Trophoblast cell (in vitro differentiated cells and primary cell): ENCODE measurements around the gene ZBTB32.

Experiments
- DNase-seq, 2 donors: peaks; one replicate each; pipeline ENCODE4 v3.0.0-alpha.2; 2016
- H2AFZ ChIP-seq: 2 replicates; pipeline ENCODE4 v1.6.1; 2013; ENCODE audit warnings: low read length, moderate library complexity, mild to moderate bottlenecking; ENCODE audit not compliant: insufficient read depth, poor library complexity
- H2AK5ac ChIP-seq: 2 replicates; pipeline ENCODE4 v1.6.1; 2013; ENCODE audit warnings: mild to moderate bottlenecking, low read length
- H2BK120ac ChIP-seq: 2 replicates; pipeline ENCODE4 v1.6.1; 2013; ENCODE audit warnings: low read length, mild to moderate bottlenecking, moderate library complexity; ENCODE audit not compliant: insufficient read depth, poor library complexity
- H2BK12ac ChIP-seq: 2 replicates; pipeline ENCODE4 v1.6.1; 2013; ENCODE audit warnings: mild to moderate bottlenecking, low read length, moderate library complexity
- H2BK5ac ChIP-seq: 2 replicates; pipeline ENCODE4 v1.6.1; 2013; ENCODE audit warnings: low read length, low read depth, moderate library complexity, mild to moderate bottlenecking; ENCODE audit not compliant: poor library complexity
- H3K14ac ChIP-seq: 2 replicates; pipeline ENCODE4 v1.6.1; 2013; ENCODE audit warnings: mild to moderate bottlenecking, low read length
- H3K18ac ChIP-seq: 2 replicates; pipeline ENCODE4 v1.6.1; 2013; ENCODE audit warnings: mild to moderate bottlenecking, low read length
- H3K23ac ChIP-seq: 2 replicates; pipeline ENCODE4 v1.6.1; 2013; ENCODE audit warnings: low read length
- H3K27ac ChIP-seq: 2 replicates; pipeline ENCODE4 v1.5.1; 2013; ENCODE audit warnings: low read depth, mild to moderate bottlenecking, inconsistent platforms, low read length, moderate library complexity
- H3K27me3 ChIP-seq: 2 replicates; pipeline ENCODE4 v1.6.1; 2013; ENCODE audit warnings: inconsistent platforms, mild to moderate bottlenecking, low read length, moderate library complexity; ENCODE audit not compliant: insufficient read depth
- H3K36me3 ChIP-seq, 2 experiments: 1 replicate in 1 of 2; 2 replicates in 1 of 2; pipeline ENCODE4 v1.6.1; 2013; ENCODE audit warnings: low read length in 2 of 2, mild to moderate bottlenecking in 2 of 2, moderate library complexity in 1 of 2; ENCODE audit not compliant: insufficient read depth in 2 of 2, control insufficient read depth in 1 of 2
- H3K4ac ChIP-seq: 2 replicates; pipeline ENCODE4 v1.6.1; 2013; ENCODE audit warnings: low read depth, mild to moderate bottlenecking, low read length, moderate library complexity
- H3K4me1 ChIP-seq, 2 experiments: 1 replicate in 1 of 2; 2 replicates in 1 of 2; pipeline ENCODE4 v1.6.1; 2013; ENCODE audit warnings: low read length in 2 of 2, mild to moderate bottlenecking in 2 of 2, moderate library complexity in 1 of 2; ENCODE audit not compliant: insufficient read depth in 2 of 2, control insufficient read depth in 1 of 2
- H3K4me2 ChIP-seq: 2 replicates; pipeline ENCODE4 v1.6.1; 2013; ENCODE audit warnings: inconsistent platforms, mild to moderate bottlenecking, low read length, moderate library complexity
- H3K4me3 ChIP-seq: 2 replicates; pipeline ENCODE4 v1.5.1; 2013; ENCODE audit warnings: mild to moderate bottlenecking, low read depth, low read length, inconsistent platforms
- H3K79me1 ChIP-seq: one replicate; pipeline ENCODE4 v1.6.1; 2013; ENCODE audit warnings: low read length
- H3K79me2 ChIP-seq: 2 replicates; pipeline ENCODE4 v1.6.1; 2013; ENCODE audit warnings: low read length, mild to moderate bottlenecking; ENCODE audit not compliant: control insufficient read depth, insufficient read depth, poor library complexity
- H3K9ac ChIP-seq: 2 replicates; pipeline ENCODE4 v1.6.1; 2013; ENCODE audit warnings: mild to moderate bottlenecking, low read length
- H3K9me3 ChIP-seq: 2 replicates; pipeline ENCODE4 v1.6.1; 2013; ENCODE audit warnings: low read depth, mild to moderate bottlenecking, control low read depth, inconsistent platforms, low read length; ENCODE audit not compliant: insufficient read depth
- H4K12ac ChIP-seq: 2 replicates; pipeline ENCODE4 v1.6.1; 2013; ENCODE audit warnings: low read depth, mild to moderate bottlenecking, low read length, moderate library complexity
- H4K8ac ChIP-seq: 2 replicates; pipeline ENCODE4 v1.6.1; 2013; ENCODE audit warnings: low read depth, mild to moderate bottlenecking, low read length, moderate library complexity
- H4K91ac ChIP-seq: one replicate; pipeline ENCODE4 v1.6.1; 2013; ENCODE audit warnings: low read depth, mild to moderate bottlenecking, low read length, moderate library complexity
- WGBS: extraction: QIAGEN DNeasy Blood & Tissue Kit; methylation state at CpG from one replicate; pipeline ENCODE4 v1.1.7; 2013; ENCODE audit warnings: missing lambda C conversion rate; ENCODE audit not compliant: insufficient read length, insufficient coverage; ENCODE audit errors: extremely low coverage; 5-methylcytosine and 5-hydroxymethylcytosine counted together

The ZBTB32 gene

GRCh38 chr19:35745328-35746086 is 41.1 kb downstream of the ZBTB32 start, which contains the start of the genes PSENEN and U2AF1L4:
Gene PSENEN (plus strand): TSS chr19:35745651. CDS start chr19:35745931, 280 bp downstream.
Gene U2AF1L4 (minus strand): TSS chr19:35745418. CDS start chr19:35745391, 27 bp downstream.
- Histone ChIP-seq H3K18ac (peak within 1 kb of the TSS; percentile 56), H2AFZ (peak within 1 kb of the TSS; percentile 50), H4K91ac (peak within 1 kb of the TSS; percentile 96), H3K4me1 (peaks cover 13 to 24% of the 10 kb centered on the region in 2 experiments), H3K79me2 (peaks cover 11% of the 10 kb centered on the region), H2BK120ac (peak within 1 kb of the TSS; percentile 91), H3K4me2 (peak within 1 kb of the TSS; percentile 98), H3K23ac (no peak within 1 kb of the TSS), H3K9ac (peak within 1 kb of the TSS; percentile 90), H3K4me3 (peak within 1 kb of the TSS; percentile 86), H2BK12ac (no peak within 1 kb of the TSS), H3K27me3 (no peaks in the 10 kb centered on the region), H2AK5ac (peak within 1 kb of the TSS; percentile 91), H4K12ac (peak within 1 kb of the TSS; percentile 85), H3K4ac (peak within 1 kb of the TSS; percentile 61), H3K14ac (peak within 1 kb of the TSS; percentile 88), H3K36me3 (peaks cover 3 to 5% of the 10 kb centered on the region in 2 experiments), H3K27ac (peak within 1 kb of the TSS; percentile 91), H2BK5ac (peak within 1 kb of the TSS; percentile 94), H3K9me3 (peaks cover 3% of the 10 kb centered on the region), H3K79me1 (peaks cover 13% of the 10 kb centered on the region), H4K8ac (peak within 1 kb of the TSS; percentile 94)
- no CpG with 5 or more reads among the region's 40 CpGs for WGBS
- DNase-seq = peak; percentile 100

GRCh38 chr19:35746087-35746462 is 41.7 kb downstream of the ZBTB32 start:
- H2BK5ac ChIP-seq = peak overlapping the region; percentile 69
- no peak overlapping the region for H3K27ac ChIP-seq
- H3K27me3 ChIP-seq = no peaks in the 10 kb centered on the region
- H3K23ac ChIP-seq = no peak overlapping the region
- H4K8ac ChIP-seq = peak overlapping the region; percentile 84
- H3K14ac ChIP-seq = peak overlapping the region; percentile 70
- peaks cover 3% of the 10 kb centered on the region for H3K9me3 ChIP-seq
- H3K4ac ChIP-seq = peak overlapping the region; percentile 16
- H2AK5ac ChIP-seq = peak overlapping the region; percentile 91
- peak overlapping the region; percentile 22 for H4K12ac ChIP-seq
- peaks cover 3 to 5% of the 10 kb centered on the region in 2 experiments for H3K36me3 ChIP-seq
- H3K4me1 ChIP-seq = peaks cover 13 to 24% of the 10 kb centered on the region in 2 experiments
- peaks cover 11% of the 10 kb centered on the region for H3K79me2 ChIP-seq
- H2AFZ ChIP-seq = peak overlapping the region; percentile 50
- peak overlapping the region; percentile 83 for H3K4me3 ChIP-seq
- peak overlapping the region; percentile 18 for H3K18ac ChIP-seq
- H3K9ac ChIP-seq = peak overlapping the region; percentile 85
- H4K91ac ChIP-seq = peak overlapping the region; percentile 84
- H3K79me1 ChIP-seq = peaks cover 13% of the 10 kb centered on the region
- H2BK12ac ChIP-seq = no peak overlapping the region
- peak overlapping the region; percentile 29 for H2BK120ac ChIP-seq
- H3K4me2 ChIP-seq = peak overlapping the region; percentile 98
- WGBS = no CpG with 5 or more reads among the region's 4 CpGs
- DNase-seq = no peak

- peaks cover 3 to 5% of the 10 kb centered on the region in 2 experiments for H3K36me3 ChIP-seq
- no peak overlapping the region for H3K18ac ChIP-seq
- H2BK5ac ChIP-seq = no peak overlapping the region
- peaks cover 13% of the 10 kb centered on the region for H3K79me1 ChIP-seq
- no peak overlapping the region for H4K8ac ChIP-seq
- no peak overlapping the region for H3K27ac ChIP-seq
- no peak overlapping the region for H2AFZ ChIP-seq
- no peak overlapping the region for H3K14ac ChIP-seq
- no peak overlapping the region for H2BK120ac ChIP-seq
- H3K4ac ChIP-seq = peak overlapping the region; percentile 9
- peaks cover 11% of the 10 kb centered on the region for H3K79me2 ChIP-seq
- H3K4me2 ChIP-seq = peak overlapping the region; percentile 98
- no peak overlapping the region for H3K23ac ChIP-seq
- H3K4me1 ChIP-seq = peaks cover 13 to 24% of the 10 kb centered on the region in 2 experiments
- H2BK12ac ChIP-seq = no peak overlapping the region
- no peak overlapping the region for H2AK5ac ChIP-seq
- H3K4me3 ChIP-seq = no peak overlapping the region
- peak overlapping the region; percentile 14 for H3K9ac ChIP-seq
- H3K27me3 ChIP-seq = no peaks in the 10 kb centered on the region
- WGBS = no CpG with 5 or more reads among the region's 5 CpGs
- no peak for DNase-seq
- peak overlapping the region; percentile 0 for H4K12ac ChIP-seq
- peaks cover 3% of the 10 kb centered on the region for H3K9me3 ChIP-seq
- no peak overlapping the region for H4K91ac ChIP-seq
Measured at GRCh38 chr19:35746531-35746930, 42.2 kb downstream of the ZBTB32 start.

- no peak within 1 kb of the TSS for H3K23ac ChIP-seq
- no CpG with 5 or more reads among the region's 45 CpGs for WGBS
Measured at GRCh38 chr19:35748106-35749020, 44.0 kb downstream of the ZBTB32 start, which contains the start of gene LIN37. Gene LIN37 (plus strand): TSS chr19:35748576. CDS start chr19:35748725, 149 bp downstream.

More at GRCh38 chr19:35748106-35749020, 44.0 kb downstream of the ZBTB32 start, which contains the start of gene LIN37:
- H4K12ac ChIP-seq = peak within 1 kb of the TSS; percentile 59
- peaks cover 16 to 19% of the 10 kb centered on the region in 2 experiments for H3K36me3 ChIP-seq
- peaks cover 3% of the 10 kb centered on the region for H3K9me3 ChIP-seq
- H3K4me2 ChIP-seq = peak within 1 kb of the TSS; percentile 96
- H2BK12ac ChIP-seq = peak within 1 kb of the TSS; percentile 38
- H3K27me3 ChIP-seq = no peaks in the 10 kb centered on the region
- H3K79me2 ChIP-seq = peaks cover 11% of the 10 kb centered on the region
- H2AFZ ChIP-seq = peak within 1 kb of the TSS; percentile 56
- H2AK5ac ChIP-seq = peak within 1 kb of the TSS; percentile 61
- peaks cover 13 to 24% of the 10 kb centered on the region in 2 experiments for H3K4me1 ChIP-seq
- peak within 1 kb of the TSS; percentile 56 for H4K91ac ChIP-seq
- peak within 1 kb of the TSS; percentile 32 for H2BK5ac ChIP-seq
- H3K14ac ChIP-seq = peak within 1 kb of the TSS; percentile 74
- peak within 1 kb of the TSS; percentile 93 for H3K4me3 ChIP-seq
- H3K18ac ChIP-seq = peak within 1 kb of the TSS; percentile 89
- DNase-seq = peak; percentile 100
- H2BK120ac ChIP-seq = peak within 1 kb of the TSS; percentile 72
- peaks cover 13% of the 10 kb centered on the region for H3K79me1 ChIP-seq
- H3K27ac ChIP-seq = peak within 1 kb of the TSS; percentile 14
- peak within 1 kb of the TSS; percentile 95 for H3K9ac ChIP-seq
- H4K8ac ChIP-seq = peak within 1 kb of the TSS; percentile 75
- H3K4ac ChIP-seq = peak within 1 kb of the TSS; percentile 93
